Glomerular endothelial cell (primary cell): ENCODE data around the gene ADARB2. TPM values are rescaled to one million over a fixed set of nuclear protein-coding genes. Genes with fewer than 3 reads are reported as not detected.

ENCODE experiments used
- DNase-seq: peaks from one replicate; pipeline ENCODE4 v3.0.0-alpha.2; 2011; ENCODE audit warnings: low read depth, low spot score; ENCODE audit errors: extremely low read depth
- total RNA-seq: library from RNA; depleted of rRNA; stranded (reverse); fragments of >200 nt; gene quantifications from 2 replicates; pipeline ENCODE4 v1.2.3, GENCODE V29; 2015

ADARB2 gene
- total RNA-seq, 1 donor from 2014 or later = 0.23 TPM

GRCh38 chr10:1509011-1509530 lies 228.3 kb downstream of the ADARB2 start:
- DNase-seq = no peak

- DNase-seq = no peak
Observed at GRCh38 chr10:1508096-1508495, 229.2 kb downstream of the ADARB2 start.

- no peak for DNase-seq
Observed at GRCh38 chr10:1507436-1507835, 229.9 kb downstream of the ADARB2 start.

GRCh38 chr10:1504940-1505339 lies 232.4 kb downstream of the ADARB2 start:
- DNase-seq = no peak

GRCh38 chr10:1504286-1504685 lies 233.0 kb downstream of the ADARB2 start:
- no peak for DNase-seq

GRCh38 chr10:1502451-1502850 lies 234.9 kb downstream of the ADARB2 start:
- no peak for DNase-seq

- DNase-seq = no peak
Observed at GRCh38 chr10:1499359-1499957, 237.9 kb downstream of the ADARB2 start.

GRCh38 chr10:1498746-1499358 lies 238.5 kb downstream of the ADARB2 start:
- no peak for DNase-seq

- no peak for DNase-seq
Observed at GRCh38 chr10:1495915-1496517, 241.3 kb downstream of the ADARB2 start.

- no peak for DNase-seq
Observed at GRCh38 chr10:1492641-1493040, 244.7 kb downstream of the ADARB2 start.

- no peak for DNase-seq
Observed at GRCh38 chr10:1491901-1492300, 245.4 kb downstream of the ADARB2 start.

GRCh38 chr10:1489801-1490200 lies 247.5 kb downstream of the ADARB2 start:
- no peak for DNase-seq

- DNase-seq = no peak
Observed at GRCh38 chr10:1488970-1489548, 248.3 kb downstream of the ADARB2 start.

- no peak for DNase-seq
Observed at GRCh38 chr10:1486841-1487687, 250.3 kb downstream of the ADARB2 start.

GRCh38 chr10:1485357-1485756 lies 252.0 kb downstream of the ADARB2 start:
- DNase-seq = no peak

- no peak for DNase-seq
Observed at GRCh38 chr10:1483826-1484225, 253.5 kb downstream of the ADARB2 start.

GRCh38 chr10:1483246-1483645 lies 254.1 kb downstream of the ADARB2 start:
- DNase-seq = no peak

GRCh38 chr10:1477578-1477977 lies 259.7 kb downstream of the ADARB2 start:
- DNase-seq = no peak

GRCh38 chr10:1476455-1476803 lies 260.9 kb downstream of the ADARB2 start:
- DNase-seq = no peak

GRCh38 chr10:1475771-1476454 lies 261.4 kb downstream of the ADARB2 start:
- no peak for DNase-seq
